Heart left ventricle (tissue), 16 donors: ENCODE results near the gene CUX1. TPM values are rescaled to one million over a fixed set of nuclear protein-coding genes. Genes with fewer than 3 reads are reported as not detected.

Experiments
- ATAC-seq, 4 donors: fragments of 200-7000 bp; cut with Tn5 transposase; one replicate each; pipeline ENCODE4 v1.9.1; 2020 to 2022; ENCODE audit warnings: moderate library complexity in 4 of 4, mild to moderate bottlenecking in 3 of 4, moderate number of reproducible peaks in 1 of 4
- DNase-seq, 5 donors: peaks; one replicate each; pipeline ENCODE4 v3.0.0-alpha.2; 2020
- H3K27ac ChIP-seq, 12 donors: fragments of 200-600 bp; sonication (generic) in 4 of 12; one replicate each; pipeline versions ENCODE4 v1.5.0 to v1.8.0; 2016 to 2022; ENCODE audit warnings: mild to moderate bottlenecking in 2 of 12
- H3K27me3 ChIP-seq, 9 donors: fragments of 200-600 bp; sonication (generic) in 2 of 9; one replicate each; pipeline versions ENCODE4 v1.5.1 to v1.8.0; 2016 to 2022; ENCODE audit warnings: mild to moderate bottlenecking in 3 of 9
- H3K36me3 ChIP-seq, 9 donors: fragments of 200-600 bp; sonication (generic) in 2 of 9; one replicate each; pipeline versions ENCODE4 v1.5.0 to v1.8.0; 2018 to 2022; ENCODE audit warnings: mild to moderate bottlenecking in 2 of 9
- H3K4me1 ChIP-seq, 12 donors: fragments of 200-600 bp; sonication (generic) in 4 of 12; one replicate each; pipeline versions ENCODE4 v1.5.0 to v1.8.0; 2016 to 2022; ENCODE audit warnings: mild to moderate bottlenecking in 3 of 12
- H3K4me3 ChIP-seq, 12 donors: fragments of 200-600 bp; sonication (generic) in 4 of 12; one replicate each; pipeline versions ENCODE4 v1.5.0 to v1.8.0; 2017 to 2022; ENCODE audit warnings: mild to moderate bottlenecking in 9 of 12, moderate library complexity in 4 of 12
- H3K9me3 ChIP-seq, 12 donors: fragments of 200-600 bp; sonication (generic) in 4 of 12; one replicate each; pipeline versions ENCODE4 v1.5.0 to v1.8.0; 2016 to 2022; ENCODE audit warnings: mild to moderate bottlenecking in 1 of 12
- CTCF ChIP-seq, 12 donors: fragments of 200-600 bp; sonication (generic) in 4 of 12; IDR thresholded peaks; one replicate each; pipeline versions ENCODE4 v1.5.0 to v1.8.0; 2018 to 2022; ENCODE audit warnings: antibody characterized with exemption in 12 of 12, mild to moderate bottlenecking in 5 of 12
- POLR2A ChIP-seq, 2 donors: fragments of 450-650 bp; IDR thresholded peaks; one replicate each; pipeline ENCODE4 v1.6.1; 2017; ENCODE audit warnings: antibody characterized with exemption in 2 of 2, mild to moderate bottlenecking in 2 of 2, moderate library complexity in 2 of 2
- WGBS, 4 donors: extraction: QIAGEN DNeasy Blood & Tissue Kit in 2 of 4; methylation state at CpG; one replicate each; pipeline versions ENCODE4 v1.1.5 to v1.1.7; 2013 to 2018; 5-methylcytosine and 5-hydroxymethylcytosine counted together
- intact Hi-C, 10 donors: fragments of 100-400 bp; cut with DNase I; formaldehyde crosslinking; loops; one replicate each; pipeline versions ENCODE4 v1.11.1 to v1.14.2; 2022
- polyA plus RNA-seq, 2 donors: library from polyadenylated mRNA; stranded (reverse); fragments of 200-250 nt; gene quantifications; one replicate each; pipeline ENCODE4 v1.2.3, GENCODE V29; 2013
- total RNA-seq, 9 donors: library from RNA; depleted of rRNA in 2 of 9; stranded (reverse); fragments of >200 nt in 2 of 9; fragmentation: NEBNext Ultra II Directional in 3 of 9; extraction: Animal tissue kit (Norgen Biotek cat#: 25700) in 3 of 9; gene quantifications; one replicate each; pipeline versions ENCODE4 v1.1.0 to v1.2.4, GENCODE V29; 2016 to 2023
- donor health status: ischemic (EF 13 %, LVEDD 7.1; RV severe dilation, severe dysfunction).
- donor health status: healthy with polysubstance abuse.
- donor health status: DM: no; HTN: yes; CAD: no.
- donor health status: DM: no; HTN: no; CAD: no.
- donor health status: ischemic (EF 25% LVEDD 6.9; RV normal size, moderate dysfunction).
- donor health status: ischemic (EF 25% LVEDD 5.7; RV mildly dilated, moderate dysfunction).
- donor health status: healthy.
- donor health status: DM: yes; HTN: yes; CAD: no.
- donor health status: ischemic (EF 35%, LVEDD 5.7; RV mildly dilated, moderate dysfunction).
- donor health status: nonischemic (EF 11% LVEDD 7.7; RV severe dilation, severe dysfunction).
- donor health status: DM: yes; HTN: yes; CAD: no.
- donor health status: PGD.
- donor health status: ischemic (EF 29% LVEDD 5.4; RV normal size, mild dysfunction).
- donor health status: nonischemic (EF 23%, LVEDD 6.1; RV moderate dilation, normal function).

Gene CUX1
- total and polyA plus RNA-seq, 11 donors, result 51.9 to 173 (median 122) TPM

- TF ChIP-seq POLR2A (IDR thresholded peaks at IDR 0.05) (no peak), CTCF (IDR thresholded peaks at IDR 0.05) (no peak)
- Histone ChIP-seq H3K9me3 (no peaks in the 10 kb centered on the region), H3K4me3 (no peak overlapping the region), H3K27me3 (no peaks in the 10 kb centered on the region), H3K36me3 (peaks cover 0 to 99% (median 87%) of the 10 kb centered on the region in 9 donors), H3K4me1 (peaks cover 0 to 4% (median 0%) of the 10 kb centered on the region in 12 donors), H3K27ac (no peak overlapping the region)
- DNase-seq, result no peak
- WGBS, 4 donors, result 95 to 97% (median 96%) methylated on average over 15 of the region's 15 CpGs
- ATAC-seq, result no peak
- intact Hi-C loops, result no loop called here
These were observed 388.5 kb downstream of the CUX1 start for GRCh38 chr7:102205915-102206314.

DNA sequence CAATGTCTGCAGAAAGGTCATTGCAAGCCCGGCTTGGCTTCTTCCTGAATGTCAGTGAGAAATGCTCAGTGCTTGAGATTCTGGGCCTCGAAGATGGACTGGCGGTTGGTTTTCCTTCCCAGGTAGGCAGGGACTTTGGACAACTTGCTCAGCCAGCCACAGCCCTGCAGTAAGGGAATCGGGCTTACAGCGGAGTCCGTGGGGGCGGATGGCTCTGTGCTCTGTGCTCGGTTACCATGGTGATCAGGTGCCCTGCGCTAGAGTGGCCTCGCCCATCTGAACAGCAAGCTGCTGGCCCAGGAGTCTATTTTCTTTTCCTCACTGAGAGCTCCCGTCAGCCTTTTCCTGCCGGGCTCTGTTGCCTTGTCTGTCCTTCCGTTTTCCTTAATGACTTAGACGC is 391.4 kb downstream of the CUX1 start:
- Histone ChIP-seq H3K27ac (no peak overlapping the region), H3K4me1 (peaks cover 0 to 5% (median 0%) of the 10 kb centered on the region in 12 donors), H3K27me3 (no peaks in the 10 kb centered on the region), H3K4me3 (no peak overlapping the region), H3K9me3 (no peaks in the 10 kb centered on the region), H3K36me3 (peaks cover 0 to 83% (median 75%) of the 10 kb centered on the region in 9 donors)
- TF ChIP-seq POLR2A (IDR thresholded peaks at IDR 0.05), result no peak
- TF ChIP-seq CTCF (IDR thresholded peaks at IDR 0.05), result no peak
- intact Hi-C loops, result no loop called here
- DNase-seq (no peak), ATAC-seq (no peak)
- 84 to 89% (median 87%) methylated on average over 14 of the region's 14 CpGs for WGBS, 4 donors

DNA sequence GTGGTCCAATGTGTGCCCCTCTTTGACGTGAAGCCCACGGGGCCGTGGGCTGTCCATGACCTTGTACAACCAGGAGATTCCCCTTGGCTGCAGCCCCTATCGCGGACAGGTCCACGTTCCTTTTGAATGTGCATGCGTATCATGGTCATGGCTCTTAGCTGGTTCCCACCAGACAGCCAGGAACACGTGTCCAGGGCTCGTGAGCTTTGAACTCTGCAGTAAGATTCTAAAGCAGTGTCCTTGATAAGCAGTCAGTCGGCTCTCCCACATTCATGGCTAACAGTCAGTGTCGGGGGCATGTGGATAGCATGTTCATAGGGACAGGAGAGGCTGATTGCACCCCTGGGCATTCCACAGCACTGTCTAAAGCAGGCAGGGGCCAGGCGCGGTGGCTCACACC is 393.4 kb downstream of the CUX1 start:
- no peaks in the 10 kb centered on the region for H3K9me3 ChIP-seq
- no peak for TF ChIP-seq POLR2A (IDR thresholded peaks at IDR 0.05)
- TF ChIP-seq CTCF (IDR thresholded peaks at IDR 0.05), result no peak
- 85 to 91% (median 90%) methylated on average over 10 to 13 of the region's 13 CpGs for WGBS, 4 donors
- no peak for DNase-seq
- intact Hi-C loops, result no loop called here
- H3K4me1 ChIP-seq, result peaks cover 0 to 17% (median 5%) of the 10 kb centered on the region in 12 donors
- ATAC-seq, result no peak
- no peak overlapping the region for H3K4me3 ChIP-seq
- peaks cover 0 to 69% (median 58%) of the 10 kb centered on the region in 9 donors for H3K36me3 ChIP-seq
- no peak overlapping the region for H3K27ac ChIP-seq
- H3K27me3 ChIP-seq, result no peaks in the 10 kb centered on the region

- DNase-seq (no peak), ATAC-seq (no peak)
- TF ChIP-seq POLR2A (IDR thresholded peaks at IDR 0.05) (no peak), CTCF (IDR thresholded peaks at IDR 0.05) (no peak)
- H3K27me3 ChIP-seq, result no peaks in the 10 kb centered on the region
- H3K9me3 ChIP-seq, result no peaks in the 10 kb centered on the region
- intact Hi-C loops, result no loop called here
- no peak overlapping the region for H3K27ac ChIP-seq
- WGBS, 4 donors, result 92 to 94% (median 94%) methylated on average over 22 of the region's 22 CpGs
- H3K4me3 ChIP-seq, result no peak overlapping the region
- peaks cover 0 to 17% (median 5%) of the 10 kb centered on the region in 12 donors for H3K4me1 ChIP-seq
- H3K36me3 ChIP-seq, result peaks cover 0 to 62% (median 50%) of the 10 kb centered on the region in 9 donors
These were observed 394.4 kb downstream of the CUX1 start for GRCh38 chr7:102211590-102212550.
